Vagina (tissue), 2 donors: ENCODE data around the gene ANKRD11. TPM values are rescaled to one million over a fixed set of nuclear protein-coding genes. Genes with fewer than 3 reads are reported as not detected.
"Not testable (repeated sequence)": the region's sequence is repeated elsewhere in the genome, so short reads cannot be mapped to it uniquely, and the experiment has no call there.

ENCODE experiments used
- DNase-seq, 2 donors: peaks; one replicate each; pipeline ENCODE4 v3.0.0-alpha.2; 2017; ENCODE audit errors: extremely low spot score in 2 of 2
- H3K27ac ChIP-seq: fragments of 200-600 bp; sonication (generic); one replicate; pipeline ENCODE4 v1.5.1; 2019
- H3K27me3 ChIP-seq: fragments of 200-600 bp; sonication (generic); one replicate; pipeline ENCODE4 v1.5.1; 2019
- H3K36me3 ChIP-seq, 2 donors: fragments of 200-600 bp; sonication (generic); one replicate each; pipeline ENCODE4 v1.5.1; 2017 to 2019
- H3K4me1 ChIP-seq: fragments of 200-600 bp; sonication (generic); one replicate; pipeline ENCODE4 v1.5.1; 2019
- H3K4me3 ChIP-seq, 2 donors: fragments of 200-600 bp; sonication (generic); 1 replicate in 1 of 2; 2 replicates in 1 of 2; pipeline ENCODE4 v1.5.1; 2016 to 2019
- H3K9me3 ChIP-seq: fragments of 200-600 bp; sonication (generic); one replicate; pipeline ENCODE4 v1.5.1; 2019
- CTCF ChIP-seq, 3 experiments: fragments of 450-650 bp in 2 of 3; fragments of 200-600 bp in 1 of 3; sonication (generic) in 1 of 3; IDR thresholded peaks; one replicate each; pipeline ENCODE4 v1.5.1; 2017 to 2019; ENCODE audit warnings: antibody characterized with exemption in 3 of 3, mild to moderate bottlenecking in 2 of 3, moderate library complexity in 2 of 3
- POLR2A ChIP-seq, 2 donors: fragments of 450-650 bp; IDR thresholded peaks; one replicate each; pipeline ENCODE4 v1.6.1; 2017; ENCODE audit warnings: antibody characterized with exemption in 2 of 2, mild to moderate bottlenecking in 2 of 2, moderate library complexity in 2 of 2
- POLR2AphosphoS5 ChIP-seq, 2 donors: sonication (generic); formaldehyde crosslinking; IDR thresholded peaks; one replicate each; pipeline ENCODE4 v1.9.0; 2017; ENCODE audit warnings: antibody characterized with exemption in 2 of 2, mild to moderate bottlenecking in 2 of 2, low read depth in 1 of 2; ENCODE audit not compliant: insufficient read depth in 1 of 2
- intact Hi-C: fragments of 100-400 bp; cut with DNase I; formaldehyde crosslinking; loops from one replicate; pipeline ENCODE4 v1.15.1; 2023
- total RNA-seq: library from RNA; depleted of rRNA; stranded (reverse); fragments of >200 nt; gene quantifications from one replicate; pipeline ENCODE4 v1.2.3, GENCODE V29; 2016

ANKRD11 gene
- total RNA-seq, 1 donor from 2014 or later = 135 TPM

DNA sequence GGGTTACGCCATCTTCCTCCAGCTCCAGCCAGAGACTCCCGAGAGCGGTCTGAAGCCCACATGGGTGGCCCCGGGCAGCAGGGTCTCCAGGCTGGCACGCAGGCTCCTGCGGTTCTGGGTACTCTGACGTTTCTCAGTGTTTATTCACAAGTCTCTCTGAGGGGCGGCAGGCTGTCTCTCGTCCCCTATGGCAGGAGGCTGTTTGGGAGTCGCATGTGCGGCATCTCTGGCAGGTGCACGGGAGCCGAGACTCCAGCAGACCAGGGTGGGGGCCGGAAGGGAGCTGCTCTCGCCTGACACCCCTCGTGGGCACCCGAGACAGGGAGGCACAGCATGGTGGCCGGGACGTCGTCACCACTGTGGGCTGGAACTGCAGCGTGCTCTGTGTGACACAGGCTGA, 224.7 kb downstream of the ANKRD11 start:
- TF ChIP-seq POLR2AphosphoS5 (IDR thresholded peaks at IDR 0.05; ENCODE audit: insufficient read depth in 1 of 2, low read depth in 1 of 2) = no peak
- no peak overlapping the region for H3K4me3 ChIP-seq
- no peak overlapping the region for H3K27ac ChIP-seq
- H3K4me1 ChIP-seq = no peaks in the 10 kb centered on the region
- H3K9me3 ChIP-seq = no peaks in the 10 kb centered on the region
- no peaks in the 10 kb centered on the region for H3K27me3 ChIP-seq
- intact Hi-C loops = no loop called here
- DNase-seq = no peak
- peaks cover 4 to 40% of the 10 kb centered on the region in 2 donors for H3K36me3 ChIP-seq

DNA sequence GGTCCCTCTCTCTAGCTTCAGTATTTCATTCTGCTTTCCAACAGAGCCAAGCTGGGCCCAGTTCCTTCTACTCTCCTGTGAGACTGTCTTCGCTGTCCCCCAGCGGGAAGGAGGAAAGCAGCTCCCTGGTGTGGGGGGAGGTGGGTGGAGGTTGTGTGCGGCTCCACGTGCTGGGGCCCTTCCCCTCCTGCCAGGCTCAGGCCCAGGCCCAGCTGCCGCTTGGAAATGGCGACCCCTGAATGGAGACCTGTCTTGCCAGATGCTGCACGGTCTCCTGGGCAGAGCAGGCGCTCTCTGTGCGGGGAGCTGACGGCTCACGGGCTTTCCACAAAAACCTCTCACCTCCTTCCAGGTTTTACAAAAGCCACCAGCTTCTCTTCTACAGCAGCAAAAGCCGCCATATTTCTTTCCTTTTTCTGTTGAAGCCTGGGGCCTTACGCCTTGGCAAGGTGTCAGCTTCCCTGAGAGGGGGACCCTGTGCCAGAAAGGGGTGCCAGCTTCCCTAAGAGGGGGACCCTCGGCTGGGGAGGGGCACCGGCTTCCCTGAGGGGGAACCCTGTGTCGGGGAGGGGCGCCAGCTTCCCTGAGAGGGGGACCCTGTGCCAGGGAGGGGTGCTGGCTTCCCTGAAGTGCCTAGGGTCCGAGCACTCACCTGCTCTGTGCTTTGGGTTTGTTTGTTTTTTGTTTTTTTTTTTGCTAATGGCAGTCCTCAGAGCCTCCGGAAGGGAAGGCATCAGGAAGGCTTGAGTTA, 225.4 kb downstream of the ANKRD11 start:
- intact Hi-C loops = no loop called here
- no peak overlapping the region for H3K27ac ChIP-seq
- no peak overlapping the region for H3K4me3 ChIP-seq
- DNase-seq = no peak
- no peaks in the 10 kb centered on the region for H3K4me1 ChIP-seq
- TF ChIP-seq CTCF (IDR thresholded peaks at IDR 0.05) = no peak
- no peak for TF ChIP-seq POLR2A (IDR thresholded peaks at IDR 0.05)
- no peak for TF ChIP-seq POLR2AphosphoS5 (IDR thresholded peaks at IDR 0.05; ENCODE audit: insufficient read depth in 1 of 2, low read depth in 1 of 2)
- H3K9me3 ChIP-seq = no peaks in the 10 kb centered on the region
- H3K27me3 ChIP-seq = no peaks in the 10 kb centered on the region
- peaks cover under 1 to 34% of the 10 kb centered on the region in 2 donors for H3K36me3 ChIP-seq

DNA sequence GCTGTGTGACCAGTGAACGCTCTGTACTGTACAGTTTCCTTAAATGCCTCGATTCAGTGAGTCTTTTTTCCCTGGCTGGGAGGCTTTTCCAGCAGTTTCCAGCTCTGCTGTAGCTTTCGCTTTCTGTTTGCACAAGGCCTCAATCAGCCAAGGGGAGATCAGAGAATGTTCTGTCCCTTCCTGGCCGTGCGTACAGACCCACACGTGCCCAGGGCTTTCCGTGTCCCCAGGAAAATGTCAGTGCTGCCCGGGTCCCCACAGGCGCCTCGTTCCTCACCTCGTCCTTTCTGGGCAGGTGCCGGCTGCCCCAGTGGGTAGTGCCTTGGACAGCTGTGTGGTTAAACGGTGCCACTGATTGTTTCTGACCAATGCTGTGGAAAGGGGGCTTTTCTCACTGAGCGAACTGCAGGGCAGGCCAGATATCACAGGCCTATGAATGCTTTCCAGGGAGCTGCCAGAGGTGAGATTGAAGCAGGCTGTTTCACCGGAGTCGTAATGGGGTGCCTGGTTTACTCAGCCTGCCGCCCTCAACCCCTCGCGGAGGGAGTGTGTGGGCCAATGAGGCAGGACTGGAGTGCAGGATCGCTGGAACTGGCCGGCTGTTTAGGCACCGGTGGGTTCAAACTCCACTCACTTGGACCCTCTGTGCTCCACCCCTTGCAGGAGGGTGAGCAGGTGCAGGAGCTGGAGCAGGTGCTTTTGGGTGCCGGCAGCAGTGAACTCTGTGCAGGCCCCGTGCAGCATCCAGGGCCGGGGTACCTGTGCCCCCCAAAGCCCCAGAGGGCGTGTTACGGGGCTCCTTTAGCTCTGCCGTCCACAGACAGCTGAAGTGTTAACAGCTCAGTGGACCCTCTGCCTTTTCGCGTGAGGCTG, 228.4 kb downstream of the ANKRD11 start:
- Histone ChIP-seq H3K36me3 (peaks cover 0 to 16% of the 10 kb centered on the region in 2 donors), H3K27me3 (no peaks in the 10 kb centered on the region), H3K4me3 (no peak overlapping the region), H3K9me3 (no peaks in the 10 kb centered on the region), H3K27ac (no peak overlapping the region), H3K4me1 (peaks cover 9% of the 10 kb centered on the region)
- intact Hi-C loops = no loop called here
- no peak for DNase-seq
- TF ChIP-seq POLR2A (IDR thresholded peaks at IDR 0.05) (no peak), POLR2AphosphoS5 (IDR thresholded peaks at IDR 0.05; ENCODE audit: insufficient read depth in 1 of 2, low read depth in 1 of 2) (no peak), CTCF (IDR thresholded peaks at IDR 0.05) (no peak)

DNA sequence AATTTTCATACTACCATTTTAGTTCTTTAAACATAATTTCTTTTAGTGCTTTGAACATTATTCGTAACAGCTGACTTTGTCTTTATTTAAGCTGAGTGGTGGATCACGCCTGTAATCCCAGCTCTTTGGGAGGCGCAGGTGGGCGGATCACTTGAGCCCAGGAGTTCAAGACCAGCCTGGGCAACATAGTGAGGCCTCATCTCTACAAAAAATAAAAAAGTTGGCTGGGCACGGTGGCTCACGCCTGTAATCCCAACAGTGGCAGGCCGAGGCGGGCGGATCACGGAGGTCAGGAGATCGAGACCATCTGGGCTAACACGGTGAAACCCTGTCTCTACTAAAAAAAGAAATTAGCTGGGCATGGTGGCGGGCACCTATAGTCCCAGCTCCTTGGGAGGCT, 230.5 kb downstream of the ANKRD11 start:
- peaks cover 16% of the 10 kb centered on the region for H3K4me1 ChIP-seq
- H3K4me3 ChIP-seq, intact Hi-C loops, DNase-seq, H3K9me3 ChIP-seq, H3K36me3 ChIP-seq, H3K27ac ChIP-seq, H3K27me3 ChIP-seq: not testable (repeated sequence)

- Histone ChIP-seq H3K27ac (no peak overlapping the region), H3K36me3 (no peaks in the 10 kb centered on the region), H3K4me1 (peaks cover 16% of the 10 kb centered on the region), H3K27me3 (no peaks in the 10 kb centered on the region), H3K9me3 (no peaks in the 10 kb centered on the region), H3K4me3 (peak overlapping the region; percentile 35 to 40)
- intact Hi-C loops = no loop called here
- TF ChIP-seq CTCF (IDR thresholded peaks at IDR 0.05) (no peak), POLR2AphosphoS5 (IDR thresholded peaks at IDR 0.05; ENCODE audit: insufficient read depth in 1 of 2, low read depth in 1 of 2) (no peak), POLR2A (IDR thresholded peaks at IDR 0.05) (no peak)
- no peak for DNase-seq
Observed at GRCh38 chr16:89257757-89258465, 232.4 kb downstream of the ANKRD11 start.
